Ureter (tissue), 1 donor: ENCODE results near the gene CTNS. TPM values are rescaled to one million over a fixed set of nuclear protein-coding genes. Genes with fewer than 3 reads are reported as not detected.
A peak's percentile ranks its signal among the peaks of the same experiment; 100 is the strongest.

Source experiments
- DNase-seq: peaks from one replicate; pipeline ENCODE4 v3.0.0-alpha.2; 2020; ENCODE audit warnings: low spot score
- total RNA-seq: library from RNA; stranded (reverse); gene quantifications from one replicate; pipeline ENCODE4 v1.2.4, GENCODE V29; 2023
- donor health status: DM: yes; HTN: yes; CAD: no.

The CTNS gene
- total RNA-seq = 11.7 TPM

DNA sequence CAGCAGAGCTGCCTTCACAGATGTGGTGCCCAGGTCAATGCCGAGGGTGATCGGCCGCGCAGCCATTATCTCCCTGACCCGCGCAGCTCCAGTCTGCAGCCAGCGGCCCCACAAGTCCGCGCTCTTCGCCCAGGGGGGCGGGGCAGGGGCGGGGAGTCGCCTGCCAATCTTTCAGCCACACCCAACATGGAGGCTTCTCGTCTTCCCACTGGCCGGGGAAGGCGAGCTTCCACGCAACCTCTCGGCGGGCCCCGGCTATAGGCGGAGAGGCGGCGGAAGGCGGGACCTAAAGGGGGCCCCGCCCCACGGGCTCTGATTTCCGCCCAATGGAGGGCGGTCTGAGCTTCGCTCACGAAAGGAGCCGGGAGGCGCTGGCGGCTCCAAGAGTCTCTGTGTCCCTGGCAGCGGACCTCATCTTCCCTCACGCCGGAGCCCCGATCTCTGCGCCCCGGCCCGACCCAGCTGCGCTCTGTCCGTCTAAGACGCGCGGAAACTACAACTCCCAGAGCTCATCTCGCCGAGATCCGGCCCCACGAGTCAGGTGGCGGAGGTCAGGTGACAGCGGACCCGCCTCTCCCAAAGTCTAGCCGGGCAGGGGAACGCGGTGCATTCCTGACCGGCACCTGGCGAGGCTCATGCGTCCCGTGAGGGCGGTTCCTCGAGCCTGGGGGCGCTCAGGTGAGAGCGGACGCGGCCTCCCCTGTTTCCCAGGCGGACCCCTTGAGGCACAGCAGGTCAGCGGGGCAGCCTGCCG is at the start of gene CTNS, which contains the start of gene SHPK:
TSS of gene CTNS (plus strand) at position 607 of the 754 bp plus-strand sequence. CDS start 3,447 bp downstream, outside the sequence.
TSS of gene SHPK (minus strand) at position 97 of the 754 bp plus-strand sequence. CDS start at position 66, 31 bp downstream.
- peak; percentile 97 for DNase-seq

- no peak for DNase-seq
Observed at GRCh38 chr17:3589784-3590183, 46.8 kb upstream of the CTNS start.

DNA sequence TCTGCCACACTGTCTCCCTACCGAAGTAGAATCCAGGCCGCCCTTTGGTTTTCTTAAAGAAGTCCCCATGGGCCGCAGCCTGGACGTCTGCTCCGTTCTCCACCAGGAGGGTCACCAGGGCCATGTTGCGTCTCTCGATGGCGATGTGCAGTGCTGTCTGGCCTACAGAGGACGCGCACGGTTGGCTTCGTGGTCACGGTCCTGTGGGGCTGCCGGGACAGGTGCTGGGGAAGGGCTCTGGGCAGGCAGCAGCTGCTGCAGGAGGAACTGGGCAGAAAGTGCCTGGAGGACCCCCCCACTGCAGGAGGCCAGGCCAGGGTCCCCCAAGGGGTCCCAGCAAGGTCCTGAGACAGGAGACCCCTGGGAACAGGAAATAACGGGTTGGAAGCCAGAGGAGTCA is 46.3 kb upstream of the CTNS start:
- DNase-seq = no peak

DNA sequence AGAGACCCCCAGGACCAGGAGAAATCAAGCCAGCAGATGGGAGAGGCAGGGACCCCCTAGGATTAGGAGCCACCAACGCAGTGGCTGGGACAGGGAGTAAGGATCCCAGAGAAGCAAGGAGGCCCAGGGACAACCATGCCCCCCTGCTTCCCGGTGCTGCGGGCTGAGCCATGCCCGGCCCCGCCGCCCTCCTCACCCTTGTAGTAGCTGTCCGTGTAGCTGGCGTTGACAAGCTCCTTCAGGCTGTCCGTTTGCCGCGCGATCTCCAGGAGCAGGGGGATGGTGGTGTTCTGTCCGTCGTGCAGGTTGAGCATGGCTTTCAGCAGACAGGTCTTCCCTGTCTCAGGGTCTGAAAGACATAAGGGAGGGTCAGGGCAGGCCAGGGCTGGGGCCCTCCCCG is 45.8 kb upstream of the CTNS start:
- no peak for DNase-seq

DNA sequence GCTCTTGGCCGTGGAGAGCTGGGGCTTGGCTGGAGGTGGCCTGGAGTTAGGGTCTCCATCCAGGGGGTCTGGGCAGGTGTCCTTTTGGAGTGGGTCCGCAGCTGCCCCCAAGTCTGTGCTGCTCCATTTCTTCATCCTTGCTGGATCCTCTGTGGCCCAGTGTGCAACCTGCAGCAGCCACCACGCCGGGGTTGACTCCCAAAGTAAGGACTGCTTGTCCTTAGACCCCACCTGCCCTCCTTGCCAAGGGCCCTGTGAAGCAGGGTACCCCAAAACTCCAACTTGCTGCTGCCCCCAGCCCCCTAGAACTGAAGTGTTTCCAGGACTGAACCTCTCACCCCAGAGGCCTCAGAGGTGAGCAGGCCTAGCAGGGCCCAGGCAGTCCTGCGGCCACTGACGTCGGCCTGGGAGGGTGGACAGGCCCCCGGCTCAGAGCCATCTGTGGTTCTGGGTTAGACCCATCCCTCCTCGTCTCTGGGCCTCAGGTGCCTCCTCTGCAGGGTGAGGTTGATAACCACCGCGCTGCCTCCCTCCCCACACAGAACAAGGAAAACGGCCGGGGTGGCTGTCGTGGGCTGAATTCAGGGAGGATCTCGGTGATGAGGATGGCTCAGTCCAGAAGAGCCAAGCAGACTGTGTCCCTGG is 44.2 kb upstream of the CTNS start:
- no peak for DNase-seq

DNA sequence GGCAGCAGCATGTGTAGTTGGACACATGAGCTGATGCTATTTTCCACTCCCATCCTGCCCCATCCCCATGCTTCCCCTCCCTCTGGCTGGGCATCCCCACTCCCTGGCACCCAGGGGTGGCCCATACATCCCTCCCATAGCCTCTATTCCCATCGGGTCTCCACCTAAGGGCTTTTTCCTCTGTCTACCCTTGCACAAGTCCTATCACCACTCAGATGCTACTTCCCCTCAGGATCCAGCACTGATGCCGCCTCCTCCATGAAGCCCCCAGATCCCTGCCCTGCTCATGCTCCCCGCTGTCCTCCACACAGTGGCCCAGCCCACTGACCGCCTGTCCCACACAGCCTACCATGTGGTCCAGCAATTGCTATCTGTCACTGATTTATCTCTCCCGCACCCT is 43.2 kb upstream of the CTNS start:
- DNase-seq = no peak

- no peak for DNase-seq
Observed at GRCh38 chr17:3594051-3594800, 42.3 kb upstream of the CTNS start.

GRCh38 chr17:3594976-3595375 is 41.6 kb upstream of the CTNS start:
- no peak for DNase-seq

GRCh38 chr17:3596804-3597464 is 39.6 kb upstream of the CTNS start:
- no peak for DNase-seq

GRCh38 chr17:3598078-3598477 is 38.5 kb upstream of the CTNS start:
- no peak for DNase-seq

- no peak for DNase-seq
Observed at GRCh38 chr17:3600529-3601205, 35.9 kb upstream of the CTNS start.

DNA sequence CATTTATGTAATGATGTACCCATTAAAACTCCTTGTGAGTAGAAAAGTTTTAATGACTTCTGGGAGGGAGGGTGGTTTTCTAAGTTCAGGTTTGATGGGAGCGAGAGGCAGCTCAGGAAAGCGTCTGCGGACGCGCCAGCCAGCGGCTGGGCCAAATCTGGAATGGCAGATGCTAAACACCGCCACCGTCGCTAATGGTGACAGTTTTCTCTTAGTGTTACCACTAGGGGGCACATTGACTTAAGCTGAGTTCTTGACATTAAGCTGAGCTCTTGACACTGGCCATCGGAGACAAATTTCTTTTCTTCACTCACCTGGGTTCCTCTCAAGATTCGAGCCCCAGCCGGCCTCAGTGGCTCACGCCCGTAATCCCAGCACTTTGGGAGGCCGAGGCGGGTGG is 34.1 kb upstream of the CTNS start:
- DNase-seq = no peak

DNA sequence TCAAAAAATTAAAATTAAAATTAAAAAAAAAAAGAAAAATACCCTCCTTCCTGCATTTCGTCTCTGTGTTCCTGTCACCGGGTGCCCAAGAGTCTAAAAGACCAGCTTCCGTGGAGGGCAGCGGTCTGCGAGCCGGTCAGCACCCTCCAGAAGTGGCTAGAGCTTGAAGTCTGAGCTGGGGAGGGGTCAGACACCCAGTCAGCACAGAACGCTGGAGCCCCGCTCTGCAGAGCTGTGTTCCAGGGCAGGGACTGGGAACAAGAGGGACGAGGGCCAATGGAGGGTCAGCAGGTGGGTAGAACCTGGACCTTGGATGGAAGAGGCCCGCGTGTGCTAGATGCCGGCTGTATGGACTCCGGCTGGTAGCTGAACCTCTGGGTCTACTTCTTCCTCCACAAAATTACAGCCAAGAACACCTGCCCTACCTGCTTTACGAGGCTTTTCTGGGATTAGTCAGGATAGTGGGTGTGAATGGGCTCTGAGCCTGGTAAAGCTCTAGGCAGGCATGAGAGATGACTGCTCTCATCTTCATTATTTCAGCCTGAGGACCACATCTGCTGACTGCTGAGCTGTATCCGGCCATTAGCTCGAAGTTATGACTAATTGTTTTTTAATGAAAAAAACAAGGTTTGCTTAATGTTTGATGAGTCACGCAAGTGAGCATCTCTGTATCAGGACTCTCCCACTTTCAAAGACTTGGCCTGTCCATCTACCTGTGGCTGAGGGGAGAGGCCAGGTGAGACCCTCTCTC is 33.3 kb upstream of the CTNS start:
- no peak for DNase-seq

- DNase-seq = no peak
Observed at GRCh38 chr17:3603870-3604259, 32.7 kb upstream of the CTNS start.

- DNase-seq = no peak
Observed at GRCh38 chr17:3609689-3610088, 26.9 kb upstream of the CTNS start.

DNA sequence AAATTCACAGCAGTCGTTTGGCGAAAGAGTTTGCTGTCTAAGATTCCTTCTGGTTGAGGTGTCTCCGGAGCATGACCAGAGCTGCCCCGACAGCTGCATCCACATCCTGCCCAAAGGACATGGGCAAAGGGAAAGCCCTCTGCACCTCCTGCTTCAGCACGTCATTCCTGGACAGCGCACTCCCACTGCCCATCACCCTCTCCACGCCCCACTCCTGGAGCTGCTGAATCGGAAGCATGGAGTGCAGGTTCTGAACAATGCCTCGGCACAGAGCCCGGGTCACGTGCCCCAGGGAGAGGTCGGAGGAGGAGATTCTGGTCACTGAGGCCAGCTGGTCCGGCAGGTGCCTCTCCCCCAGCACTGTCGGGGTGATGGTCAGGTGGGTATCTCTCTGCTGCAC is 26.0 kb upstream of the CTNS start:
- DNase-seq = no peak

- no peak for DNase-seq
Observed at GRCh38 chr17:3613124-3613523, 23.4 kb upstream of the CTNS start.

- DNase-seq = no peak
Observed at GRCh38 chr17:3615160-3615870, 21.2 kb upstream of the CTNS start.

- DNase-seq = no peak
Observed at GRCh38 chr17:3621146-3621720, 15.3 kb upstream of the CTNS start.
